Measurements from ENCODE around the gene ADAM10.
A peak's percentile ranks its signal among the peaks of the same experiment; 100 is the strongest.
"Not testable (repeated sequence)": the region's sequence is repeated elsewhere in the genome, so short reads cannot be mapped to it uniquely, and the experiment has no call there.

The ADAM10 gene

GRCh38 chr15:58770519-58770856 lies 21.0 kb upstream of the ADAM10 start:
- Histone ChIP-seq H4K20me1 (ENCODE audit: insufficient read depth, low read length, poor library complexity, severe bottlenecking) (peaks cover 6% of the 10 kb centered on the region), H3K36me3 (ENCODE audit: insufficient read depth, low read length) (no peaks in the 10 kb centered on the region), H3K9me3 (ENCODE audit: insufficient read depth, low read depth, low read length) (no peaks in the 10 kb centered on the region), H3K4me3 (ENCODE audit: low read length, poor library complexity, severe bottlenecking) (peak overlapping the region; percentile 82), H2AFZ (ENCODE audit: low read length) (peak overlapping the region; percentile 90), H3K79me2 (ENCODE audit: insufficient read depth, low read length) (peaks cover 42% of the 10 kb centered on the region), H3K9me2 (replicated peaks; ENCODE audit: low read depth, low read length) (no peaks in the 10 kb centered on the region), H3K4me2 (ENCODE audit: low read depth, low read length, poor library complexity, severe bottlenecking) (peak overlapping the region; percentile 77), H3F3A (ENCODE audit: low read depth) (0 out of 2 replicates have a peak, but pooled peaks cover 3% of the 10 kb centered on the region), H3K27me3 (ENCODE audit: insufficient read depth, low read length, poor library complexity, severe bottlenecking) (no peaks in the 10 kb centered on the region), H3K4me1 (ENCODE audit: insufficient read depth, low read length, poor library complexity, severe bottlenecking) (peaks cover 43% of the 10 kb centered on the region), H3K9ac (ENCODE audit: low read depth, low read length, poor library complexity, severe bottlenecking) (peak overlapping the region; percentile 85)
- no peak for TF ChIP-seq EZH2phosphoT487 (IDR thresholded peaks at IDR 0.05; ENCODE audit: borderline replicate concordance)
- TF ChIP-seq, protein P1, sequence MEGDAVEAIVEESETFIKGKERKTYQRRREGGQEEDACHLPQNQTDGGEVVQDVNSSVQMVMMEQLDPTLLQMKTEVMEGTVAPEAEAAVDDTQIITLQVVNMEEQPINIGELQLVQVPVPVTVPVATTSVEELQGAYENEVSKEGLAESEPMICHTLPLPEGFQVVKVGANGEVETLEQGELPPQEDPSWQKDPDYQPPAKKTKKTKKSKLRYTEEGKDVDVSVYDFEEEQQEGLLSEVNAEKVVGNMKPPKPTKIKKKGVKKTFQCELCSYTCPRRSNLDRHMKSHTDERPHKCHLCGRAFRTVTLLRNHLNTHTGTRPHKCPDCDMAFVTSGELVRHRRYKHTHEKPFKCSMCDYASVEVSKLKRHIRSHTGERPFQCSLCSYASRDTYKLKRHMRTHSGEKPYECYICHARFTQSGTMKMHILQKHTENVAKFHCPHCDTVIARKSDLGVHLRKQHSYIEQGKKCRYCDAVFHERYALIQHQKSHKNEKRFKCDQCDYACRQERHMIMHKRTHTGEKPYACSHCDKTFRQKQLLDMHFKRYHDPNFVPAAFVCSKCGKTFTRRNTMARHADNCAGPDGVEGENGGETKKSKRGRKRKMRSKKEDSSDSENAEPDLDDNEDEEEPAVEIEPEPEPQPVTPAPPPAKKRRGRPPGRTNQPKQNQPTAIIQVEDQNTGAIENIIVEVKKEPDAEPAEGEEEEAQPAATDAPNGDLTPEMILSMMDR (conservative IDR thresholded peaks at IDR 0.05; ENCODE audit: low read length) = 0 out of 2 replicates have a peak, but pooled peaks have one; percentile 7

DNA sequence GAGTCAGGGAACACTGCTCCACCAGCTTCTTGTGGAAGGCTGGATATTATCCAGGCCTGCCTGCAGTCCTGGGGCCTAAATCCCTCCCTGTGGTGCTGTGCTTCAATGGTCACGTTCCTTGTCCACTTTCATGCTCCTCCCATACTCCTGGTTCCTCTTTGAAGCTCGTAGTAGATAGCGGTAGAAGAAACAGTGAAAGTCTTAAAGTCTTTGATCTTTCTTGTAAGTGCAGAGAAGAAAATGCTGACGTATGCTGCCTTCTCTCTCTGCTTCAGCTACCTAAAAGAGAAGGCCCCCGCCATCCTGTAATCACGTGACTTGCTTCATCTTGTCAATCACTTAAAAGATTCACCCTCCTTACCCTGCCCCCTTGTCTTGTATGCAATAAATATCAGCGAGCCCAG lies 19.1 kb upstream of the ADAM10 start:
- H3K9ac ChIP-seq (ENCODE audit: low read depth, low read length, poor library complexity, severe bottlenecking); H3F3A ChIP-seq (ENCODE audit: low read depth); H4K20me1 ChIP-seq (ENCODE audit: insufficient read depth, low read length, poor library complexity, severe bottlenecking); H3K27me3 ChIP-seq (ENCODE audit: insufficient read depth, low read length, poor library complexity, severe bottlenecking); H3K9me3 ChIP-seq (ENCODE audit: insufficient read depth, low read depth, low read length); H3K9me2 ChIP-seq (replicated peaks; ENCODE audit: low read depth, low read length); H3K36me3 ChIP-seq (ENCODE audit: insufficient read depth, low read length); H3K4me2 ChIP-seq (ENCODE audit: low read depth, low read length, poor library complexity, severe bottlenecking); H2AFZ ChIP-seq (ENCODE audit: low read length); H3K4me3 ChIP-seq (ENCODE audit: low read length, poor library complexity, severe bottlenecking): not testable (repeated sequence)
- H3K79me2 ChIP-seq (ENCODE audit: insufficient read depth, low read length) = peaks cover 23% of the 10 kb centered on the region
- H3K4me1 ChIP-seq (ENCODE audit: insufficient read depth, low read length, poor library complexity, severe bottlenecking) = peaks cover 27% of the 10 kb centered on the region

- 0 out of 2 replicates have a peak, but pooled peaks cover 4% of the 10 kb centered on the region for H3K9me3 ChIP-seq (ENCODE audit: insufficient read depth, low read depth, low read length)
- no peaks in the 10 kb centered on the region for H3K36me3 ChIP-seq (ENCODE audit: insufficient read depth, low read length)
- H3F3A ChIP-seq (ENCODE audit: low read depth) = 0 out of 2 replicates have a peak, but pooled peaks cover 3% of the 10 kb centered on the region
- no peaks in the 10 kb centered on the region for H3K9me2 ChIP-seq (replicated peaks; ENCODE audit: low read depth, low read length)
- TF ChIP-seq, protein P1 (conservative IDR thresholded peaks at IDR 0.05; ENCODE audit: low read length) = no peak
- no peak for TF ChIP-seq EZH2phosphoT487 (IDR thresholded peaks at IDR 0.05; ENCODE audit: borderline replicate concordance)
- peaks cover 9% of the 10 kb centered on the region for H3K4me1 ChIP-seq (ENCODE audit: insufficient read depth, low read length, poor library complexity, severe bottlenecking)
- H3K9ac ChIP-seq (ENCODE audit: low read depth, low read length, poor library complexity, severe bottlenecking) = no peak overlapping the region
- H4K20me1 ChIP-seq (ENCODE audit: insufficient read depth, low read length, poor library complexity, severe bottlenecking) = no peaks in the 10 kb centered on the region
- peaks cover 3% of the 10 kb centered on the region for H3K27me3 ChIP-seq (ENCODE audit: insufficient read depth, low read length, poor library complexity, severe bottlenecking)
- no peak overlapping the region for H2AFZ ChIP-seq (ENCODE audit: low read length)
- H3K4me2 ChIP-seq (ENCODE audit: low read depth, low read length, poor library complexity, severe bottlenecking) = no peak overlapping the region
- no peaks in the 10 kb centered on the region for H3K79me2 ChIP-seq (ENCODE audit: insufficient read depth, low read length)
- H3K4me3 ChIP-seq (ENCODE audit: low read length, poor library complexity, severe bottlenecking) = no peak overlapping the region
Measured at GRCh38 chr15:58766290-58766689, 16.8 kb upstream of the ADAM10 start.

DNA sequence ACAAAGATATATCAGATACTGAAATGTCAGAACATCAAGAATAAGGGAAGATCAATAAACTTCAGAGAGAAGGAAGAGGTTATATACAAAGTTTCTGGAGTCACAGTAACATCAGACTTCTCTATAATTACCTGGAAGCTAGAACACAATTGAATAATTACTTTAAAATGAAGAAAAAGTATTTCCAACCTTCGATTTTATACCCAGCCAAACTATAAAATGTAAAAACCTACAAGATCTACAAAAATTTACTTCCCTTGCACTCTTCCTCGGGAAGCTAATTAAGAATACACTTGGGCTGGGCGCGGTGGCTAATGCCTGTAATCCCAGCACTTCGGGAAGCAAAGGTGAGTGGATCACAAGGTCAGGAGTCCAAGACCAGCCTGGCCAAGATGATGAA lies 15.0 kb upstream of the ADAM10 start:
- no peaks in the 10 kb centered on the region for H3K79me2 ChIP-seq (ENCODE audit: insufficient read depth, low read length)
- no peak overlapping the region for H2AFZ ChIP-seq (ENCODE audit: low read length)
- no peak overlapping the region for H3K9ac ChIP-seq (ENCODE audit: low read depth, low read length, poor library complexity, severe bottlenecking)
- H3K4me1 ChIP-seq (ENCODE audit: insufficient read depth, low read length, poor library complexity, severe bottlenecking) = peaks cover 6% of the 10 kb centered on the region
- no peak overlapping the region for H3K4me2 ChIP-seq (ENCODE audit: low read depth, low read length, poor library complexity, severe bottlenecking)
- H3K9me3 ChIP-seq (ENCODE audit: insufficient read depth, low read depth, low read length) = 0 out of 2 replicates have a peak, but pooled peaks cover 4% of the 10 kb centered on the region
- H3F3A ChIP-seq (ENCODE audit: low read depth) = no peaks in the 10 kb centered on the region
- peaks cover 3% of the 10 kb centered on the region for H3K27me3 ChIP-seq (ENCODE audit: insufficient read depth, low read length, poor library complexity, severe bottlenecking)
- no peak overlapping the region for H3K4me3 ChIP-seq (ENCODE audit: low read length, poor library complexity, severe bottlenecking)
- no peaks in the 10 kb centered on the region for H3K36me3 ChIP-seq (ENCODE audit: insufficient read depth, low read length)
- TF ChIP-seq EZH2phosphoT487 (IDR thresholded peaks at IDR 0.05; ENCODE audit: borderline replicate concordance) = no peak
- TF ChIP-seq, protein P1 (conservative IDR thresholded peaks at IDR 0.05; ENCODE audit: low read length) = no peak
- no peaks in the 10 kb centered on the region for H4K20me1 ChIP-seq (ENCODE audit: insufficient read depth, low read length, poor library complexity, severe bottlenecking)
- H3K9me2 ChIP-seq (replicated peaks; ENCODE audit: low read depth, low read length) = no peaks in the 10 kb centered on the region

All from Loucy (cell line).